SKM-1 (cell line): ENCODE results near the gene TBC1D10B.
"Not testable (repeated sequence)": the region's sequence is repeated elsewhere in the genome, so short reads cannot be mapped to it uniquely, and the experiment has no call there.

Experiments
- DNase-seq: peaks from one replicate; lab custom pipeline; 2025; ENCODE audit not compliant: unreplicated experiment; lab: John Stamatoyannopoulos, UW

TBC1D10B gene

DNA sequence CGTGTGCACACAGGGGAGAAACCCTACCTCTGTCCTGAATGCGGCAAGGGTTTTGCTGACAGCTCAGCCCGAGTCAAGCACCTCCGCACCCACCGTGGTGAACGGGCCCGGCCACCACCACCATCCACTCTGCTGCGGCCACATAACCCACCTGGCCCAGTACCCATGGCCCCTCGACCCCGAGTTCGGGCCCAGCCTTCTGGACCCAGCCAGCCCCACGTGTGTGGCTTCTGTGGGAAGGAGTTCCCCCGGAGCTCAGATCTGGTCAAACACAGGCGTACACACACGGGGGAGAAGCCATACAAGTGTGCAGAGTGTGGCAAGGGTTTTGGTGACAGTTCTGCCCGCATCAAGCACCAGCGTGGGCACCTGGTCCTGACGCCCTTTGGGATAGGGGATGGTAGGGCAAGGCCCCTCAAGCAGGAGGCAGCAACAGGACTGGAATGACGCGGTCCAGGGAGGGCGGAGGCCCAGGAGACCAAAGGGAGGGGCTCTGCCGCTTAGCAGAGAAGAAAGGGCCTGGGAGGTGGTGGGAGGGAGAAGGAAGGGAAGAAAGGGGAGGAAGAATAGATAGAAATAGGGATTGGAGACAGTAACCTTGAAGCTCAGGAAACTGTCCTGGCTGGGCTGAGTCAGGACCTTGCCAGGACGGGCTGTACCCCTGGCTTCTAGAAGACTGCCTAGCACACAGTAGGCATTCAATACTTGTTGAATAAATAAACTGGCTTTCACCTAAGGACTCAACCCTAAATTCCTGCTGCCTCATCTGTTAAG is 28.6 kb upstream of the TBC1D10B start:
- DNase-seq = no peak

- no peak for DNase-seq
Measured at GRCh38 chr16:30397776-30398660, 27.7 kb upstream of the TBC1D10B start.

- no peak for DNase-seq
Measured at GRCh38 chr16:30397056-30397455, 26.8 kb upstream of the TBC1D10B start.

DNA sequence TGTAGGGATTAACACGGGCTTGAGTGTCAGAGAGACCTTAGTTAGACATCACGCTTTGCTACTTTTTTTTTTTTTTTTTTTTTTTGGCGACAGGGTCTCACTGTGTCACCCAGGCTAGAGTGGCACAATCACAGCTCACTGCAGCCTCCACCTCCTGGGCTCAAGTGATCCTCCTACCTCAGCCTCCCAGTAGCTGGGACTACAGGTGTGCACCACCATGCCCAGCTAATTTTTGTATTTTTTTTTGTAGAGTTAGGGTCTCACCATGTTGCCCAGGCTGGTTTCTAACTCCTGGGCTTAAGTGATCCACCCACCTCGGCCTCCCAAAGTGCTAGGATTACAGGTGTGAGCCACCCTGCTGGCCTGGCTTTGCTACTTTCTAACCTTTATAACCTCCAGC is 26.3 kb upstream of the TBC1D10B start:
- not testable (repeated sequence) for DNase-seq

DNA sequence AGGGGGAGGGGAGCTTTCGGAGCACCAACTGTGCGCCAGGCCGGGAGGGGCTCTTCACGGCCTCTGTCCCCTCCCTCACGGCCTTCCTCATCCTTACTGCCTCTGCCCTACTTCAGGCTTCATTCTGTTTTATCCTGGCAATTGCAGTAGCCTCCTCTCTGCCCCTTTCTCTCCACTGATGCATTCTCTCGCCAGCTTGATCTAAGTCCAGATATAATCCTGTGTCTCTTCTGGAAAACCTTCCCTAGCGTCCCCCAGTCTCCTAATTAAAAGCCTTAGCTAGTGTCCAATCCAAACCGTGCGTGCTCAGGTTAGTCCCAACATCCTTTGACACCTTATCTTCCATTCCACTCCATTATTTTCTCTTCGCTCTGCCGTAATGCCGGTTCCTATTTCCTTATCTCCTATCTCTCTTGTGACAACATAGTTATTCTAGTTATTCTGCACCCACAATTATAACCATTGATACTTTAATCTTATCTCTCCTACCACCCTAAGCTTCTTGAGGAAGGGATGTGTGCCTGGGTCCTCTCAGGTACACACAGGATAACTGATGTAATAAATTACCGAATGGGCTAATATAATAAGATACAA is 25.8 kb upstream of the TBC1D10B start:
- no peak for DNase-seq

GRCh38 chr16:30395155-30395991 is 25.1 kb upstream of the TBC1D10B start, which contains the start of gene ZNF48:
ZNF48 (plus strand) TSS chr16:30395420; CDS start chr16:30395795, 375 bp downstream.
- DNase-seq = peak; percentile 50

- DNase-seq = no peak
Measured at GRCh38 chr16:30394592-30395154, 24.4 kb upstream of the TBC1D10B start.

- no peak for DNase-seq
Measured at GRCh38 chr16:30383521-30383920, 13.2 kb upstream of the TBC1D10B start.

DNA sequence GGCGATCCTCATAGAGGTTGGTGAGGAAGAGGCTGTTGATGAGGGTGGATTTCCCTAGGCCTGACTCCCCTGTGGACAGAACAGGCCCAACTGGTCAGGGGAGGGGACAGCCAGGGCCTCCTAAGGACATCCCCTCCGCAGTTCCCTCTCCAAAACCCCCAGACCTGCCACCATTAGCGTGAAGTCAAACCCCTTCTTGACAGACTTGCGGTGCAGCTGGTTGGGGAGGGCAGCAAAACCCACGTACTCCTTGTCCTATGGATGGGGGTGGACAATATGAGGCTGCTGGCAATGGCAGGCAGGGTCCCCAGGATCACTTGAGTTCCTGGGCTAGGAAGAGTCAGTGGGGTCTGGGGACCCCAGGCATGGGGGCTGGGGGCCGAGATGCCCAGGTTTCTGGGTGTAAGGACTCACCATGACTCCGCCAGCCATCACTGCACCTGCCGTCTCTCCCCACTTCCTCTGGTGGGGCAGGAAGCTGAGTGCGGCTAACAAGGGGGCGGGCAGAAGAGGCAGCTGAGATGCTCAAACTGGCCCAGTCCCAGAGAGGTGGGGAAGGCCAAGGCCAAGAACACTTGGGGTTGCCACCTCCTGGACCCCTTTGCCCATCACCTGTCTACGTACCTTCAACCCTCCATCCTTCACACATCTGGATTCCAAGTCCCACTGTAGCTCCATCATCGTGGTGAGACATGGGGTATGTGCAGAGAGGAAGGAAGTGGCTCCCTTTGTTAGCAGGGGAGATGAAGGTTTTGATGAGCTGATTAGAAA is 12.0 kb upstream of the TBC1D10B start, which contains the start of gene SEPTIN1:
SEPTIN1 (minus strand) TSS at position 451 of the 771 bp plus-strand sequence; CDS start at position 432, 19 bp downstream.
- DNase-seq = no peak

DNA sequence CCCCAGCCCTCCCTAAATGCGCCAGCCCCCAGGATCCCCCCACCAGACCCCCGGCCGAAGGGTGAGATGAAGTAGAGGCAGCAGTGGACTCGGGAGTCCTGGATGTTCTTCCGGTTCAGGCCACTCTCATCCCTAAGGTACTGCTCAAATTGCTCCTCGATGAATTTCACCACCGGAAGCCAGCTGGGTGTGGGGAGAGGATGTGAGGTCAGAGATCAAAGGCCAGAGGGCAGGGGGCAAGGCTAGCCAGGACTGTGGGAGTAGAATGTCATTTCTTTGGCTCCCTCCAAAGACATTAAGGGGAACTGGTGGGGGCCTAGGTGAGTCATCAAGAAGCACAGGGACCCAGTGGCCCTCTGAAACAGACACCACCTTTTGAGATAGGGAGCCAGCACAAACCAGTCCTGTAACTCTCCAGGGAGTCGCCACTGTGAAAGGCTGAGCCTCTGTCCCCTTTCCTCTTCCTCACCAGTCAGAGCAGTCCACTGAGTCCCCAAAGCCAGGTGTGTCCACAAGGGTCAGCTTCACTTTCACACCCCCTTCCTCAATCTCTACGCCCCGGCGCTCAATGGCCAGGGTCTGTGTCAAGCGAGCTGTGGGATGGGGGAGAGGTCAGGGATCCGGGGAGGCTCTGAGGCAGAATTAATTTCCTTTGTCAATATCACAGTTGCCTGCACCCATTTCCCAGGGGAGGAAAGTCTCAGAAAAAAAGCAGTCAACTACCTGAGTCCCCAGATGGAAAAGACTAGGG is 11.2 kb upstream of the TBC1D10B start:
- DNase-seq = no peak

- no peak for DNase-seq
Measured at GRCh38 chr16:30380803-30381208, 10.5 kb upstream of the TBC1D10B start.

DNA sequence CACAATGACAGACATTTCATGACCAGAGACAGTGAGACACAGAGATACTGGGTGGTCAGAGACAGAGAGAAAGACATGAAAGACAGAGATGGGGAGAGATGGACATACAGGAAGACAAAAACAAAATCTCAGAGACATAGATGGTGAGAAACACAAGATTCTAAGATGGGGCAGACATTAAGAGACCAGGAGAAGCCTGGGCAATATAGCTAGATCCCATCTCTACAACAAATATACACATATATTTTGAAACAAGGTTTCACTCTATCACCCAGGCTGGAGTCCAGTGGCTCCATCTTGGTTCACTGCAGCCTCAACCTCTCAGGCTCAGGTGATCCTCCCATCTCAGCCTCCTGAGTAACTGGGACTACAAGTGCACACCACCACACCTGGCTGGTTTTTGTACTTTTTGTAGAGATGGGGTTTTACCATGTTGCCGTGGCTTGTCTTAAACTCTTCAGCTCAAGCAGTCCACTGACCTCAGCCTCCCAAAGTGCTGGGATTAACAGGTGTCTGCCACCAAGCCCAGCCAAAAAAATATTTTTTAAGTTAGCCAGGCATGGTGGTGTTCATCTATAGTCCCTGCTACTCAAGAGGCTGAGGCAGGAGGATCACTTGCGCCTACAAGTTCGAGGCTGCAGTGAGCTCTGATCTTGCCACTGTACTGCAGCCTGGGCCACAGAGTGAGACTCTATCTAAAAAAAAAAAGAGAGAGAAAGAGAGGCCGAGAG is 9.9 kb upstream of the TBC1D10B start:
- no peak for DNase-seq

DNA sequence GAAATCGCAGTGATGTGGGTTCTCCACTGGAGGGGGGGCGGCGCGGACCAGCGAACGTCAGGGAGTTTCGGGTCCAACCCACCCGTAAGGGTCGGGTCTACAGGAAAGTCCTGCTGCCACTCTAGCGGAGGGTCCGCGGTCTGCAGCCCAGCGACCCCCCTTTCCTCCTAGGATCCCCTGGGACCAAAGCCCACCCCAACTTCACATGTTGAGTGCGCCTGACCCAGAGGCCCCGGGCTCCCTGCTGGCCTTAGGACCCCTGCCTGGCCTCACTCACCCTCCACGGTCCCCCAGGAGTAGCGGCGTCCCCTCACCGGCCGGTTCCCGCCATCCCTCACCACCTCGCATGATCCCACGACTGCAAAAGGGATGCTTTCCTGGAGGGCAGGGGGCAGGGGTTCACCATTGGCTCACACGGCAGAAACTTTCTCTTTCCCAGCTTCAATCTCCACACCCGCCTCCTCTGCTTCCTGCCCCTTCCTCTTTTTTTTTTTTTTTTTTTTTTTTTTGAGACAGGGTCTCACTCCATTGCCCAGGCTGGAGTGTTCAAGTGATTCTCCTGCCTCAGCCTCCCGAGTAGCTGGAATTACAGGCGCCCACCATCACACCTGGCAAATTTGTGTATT is 9.0 kb upstream of the TBC1D10B start:
- no peak for DNase-seq

DNA sequence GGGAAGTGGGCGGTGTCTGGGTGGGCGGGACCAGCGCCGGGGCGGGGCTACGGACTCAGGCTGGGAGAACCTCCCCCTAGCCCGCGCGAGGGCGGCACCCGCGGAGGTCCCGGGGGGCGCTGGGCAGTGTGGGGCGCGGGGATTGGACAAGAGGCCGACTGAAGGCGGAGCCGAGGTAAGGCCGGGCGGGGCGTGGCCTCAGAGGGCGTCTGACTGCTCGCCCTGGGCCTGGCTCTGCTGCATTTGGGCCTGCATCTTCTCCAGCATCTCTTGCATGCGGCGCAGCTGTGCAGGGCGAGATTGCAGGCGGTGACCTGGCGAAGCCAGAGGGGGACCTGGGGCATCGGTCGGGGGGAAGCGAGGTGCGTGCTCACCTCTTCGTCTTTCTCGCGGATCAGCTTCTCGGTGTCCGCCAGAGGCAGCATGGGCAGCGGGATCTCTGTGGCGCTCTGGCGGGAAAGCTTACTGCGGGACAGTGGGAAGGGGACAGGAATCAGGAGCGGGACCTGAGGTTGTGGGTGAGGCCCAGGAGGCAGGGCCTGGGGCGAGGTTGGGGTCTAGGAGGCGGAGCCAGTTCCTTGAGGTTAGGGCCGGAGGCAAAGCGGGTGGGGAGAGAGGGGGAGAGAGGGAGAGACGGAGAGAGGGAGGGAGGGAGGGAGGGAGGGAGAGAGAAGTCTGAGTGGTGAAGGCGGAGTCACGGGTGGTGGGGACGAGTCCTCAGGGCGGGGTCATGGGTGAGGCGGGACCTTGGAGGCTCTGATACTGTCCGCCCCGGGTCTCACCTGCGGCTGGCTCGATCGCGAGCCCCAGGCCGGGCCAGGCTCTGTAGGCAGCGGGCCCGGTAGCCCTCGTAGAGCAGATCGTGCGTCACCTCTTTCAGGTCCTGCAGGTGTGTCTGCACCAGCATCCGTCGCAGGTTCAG is 8.2 kb upstream of the TBC1D10B start:
- peak; percentile 90 for DNase-seq

DNA sequence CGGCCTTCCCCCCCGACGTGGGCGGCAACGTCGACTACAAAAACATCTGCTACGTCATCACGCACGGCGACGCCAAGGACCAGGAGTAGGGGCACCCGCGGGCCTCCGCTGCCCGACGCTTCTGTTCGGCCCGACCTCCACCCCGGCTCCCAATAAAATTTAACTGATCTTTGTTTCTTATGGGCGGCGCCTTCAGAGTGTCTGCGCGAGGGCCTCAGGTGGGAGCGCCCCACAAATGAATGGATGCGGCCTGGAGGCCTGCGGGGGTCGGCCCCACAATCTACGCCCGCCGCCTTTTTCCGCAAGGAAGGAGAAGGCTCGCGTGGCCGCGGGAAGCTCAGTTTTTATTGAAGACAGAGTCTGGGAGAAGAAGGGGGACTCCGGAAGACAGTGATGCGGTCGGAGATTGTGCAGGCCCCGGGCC is 7.5 kb upstream of the TBC1D10B start:
- peak; percentile 50 for DNase-seq

DNA sequence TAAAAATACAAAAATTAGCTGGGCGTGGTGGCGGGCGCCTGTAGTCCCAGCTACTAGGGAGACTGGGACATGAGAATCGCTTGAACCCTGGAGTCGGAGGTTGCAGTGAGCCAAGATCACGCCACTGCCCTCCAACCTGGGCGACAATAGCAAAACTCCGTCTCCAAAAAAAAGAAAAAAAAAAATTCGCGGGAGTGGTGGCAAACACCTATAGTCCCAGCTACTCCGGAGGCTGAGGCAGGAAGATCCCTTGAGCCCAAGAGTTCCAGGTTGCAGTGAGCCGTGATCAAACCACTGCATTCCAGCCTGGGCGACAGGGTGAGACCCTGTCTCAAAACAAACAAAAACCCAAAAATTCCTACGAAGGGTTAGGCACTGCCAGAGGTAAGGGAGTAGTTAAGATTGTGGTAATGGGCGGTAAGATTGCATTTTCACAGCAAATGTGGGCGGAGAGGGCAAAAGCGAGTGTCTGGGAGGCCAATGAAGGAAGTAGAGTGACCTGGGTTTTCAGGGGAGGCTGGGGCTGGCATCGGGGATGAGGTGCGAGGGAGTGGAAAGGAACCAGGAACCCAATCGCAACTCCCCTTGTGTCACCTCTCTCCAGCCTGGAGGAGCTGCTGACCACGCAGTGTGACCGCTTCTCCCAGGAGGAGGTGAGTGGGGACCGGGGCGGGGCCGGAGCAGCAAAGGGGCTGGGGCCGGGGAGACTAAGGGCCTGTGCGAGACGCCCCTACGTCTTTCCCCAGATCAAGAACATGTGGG is 6.9 kb upstream of the TBC1D10B start:
- DNase-seq = no peak
